Measurements from ENCODE around the gene KLHL36.
A peak's percentile ranks its signal among the peaks of the same experiment; 100 is the strongest.

The KLHL36 gene

GRCh38 chr16:84648595-84649510 lies 542 bp downstream of the KLHL36 start:
- no peak for DNase-seq

- no peak for DNase-seq
Measured at GRCh38 chr16:84649511-84649861, 1.2 kb downstream of the KLHL36 start.

GRCh38 chr16:84650062-84650991 lies 2.0 kb downstream of the KLHL36 start:
- peak; percentile 71 for DNase-seq

GRCh38 chr16:84652566-84652965 lies 4.3 kb downstream of the KLHL36 start:
- DNase-seq: no peak

- DNase-seq: no peak
Measured at GRCh38 chr16:84654238-84654637, 5.9 kb downstream of the KLHL36 start.

GRCh38 chr16:84654998-84655397 lies 6.7 kb downstream of the KLHL36 start:
- no peak for DNase-seq

GRCh38 chr16:84656649-84657048 lies 8.3 kb downstream of the KLHL36 start:
- DNase-seq: no peak

GRCh38 chr16:84657229-84657837 lies 9.0 kb downstream of the KLHL36 start:
- no peak for DNase-seq

GRCh38 chr16:84658690-84659089 lies 10.4 kb downstream of the KLHL36 start:
- no peak for DNase-seq

- DNase-seq: no peak
Measured at GRCh38 chr16:84659656-84660300, 11.5 kb downstream of the KLHL36 start.

- DNase-seq: no peak
Measured at GRCh38 chr16:84660973-84661372, 12.7 kb downstream of the KLHL36 start.

- DNase-seq: no peak
Measured at GRCh38 chr16:84661418-84662060, 13.2 kb downstream of the KLHL36 start.

- DNase-seq: no peak
Measured at GRCh38 chr16:84662471-84662870, 14.2 kb downstream of the KLHL36 start.

GRCh38 chr16:84663433-84664101 lies 15.3 kb downstream of the KLHL36 start:
- DNase-seq: no peak

- no peak for DNase-seq
Measured at GRCh38 chr16:84665359-84665758, 17.0 kb downstream of the KLHL36 start.

GRCh38 chr16:84665843-84666242 lies 17.5 kb downstream of the KLHL36 start:
- DNase-seq: no peak

GRCh38 chr16:84667600-84668309 lies 19.4 kb downstream of the KLHL36 start:
- no peak for DNase-seq

GRCh38 chr16:84670063-84670462 lies 21.8 kb downstream of the KLHL36 start:
- DNase-seq: no peak

- DNase-seq: peak; percentile 59
Measured at GRCh38 chr16:84672276-84673202, 24.2 kb downstream of the KLHL36 start.

- DNase-seq: no peak
Measured at GRCh38 chr16:84673203-84673535, 24.9 kb downstream of the KLHL36 start.

Measured in fibroblast of skin of back (primary cell).